Lower lobe of right lung (tissue), 2 donors: ENCODE data around the gene NXPE2. TPM values are rescaled to one million over a fixed set of nuclear protein-coding genes. Genes with fewer than 3 reads are reported as not detected.

Source experiments
- ATAC-seq, 2 donors: fragments of 200-7000 bp; cut with Tn5 transposase; one replicate each; pipeline ENCODE4 v1.9.1; 2020 to 2022; ENCODE audit warnings: mild to moderate bottlenecking in 2 of 2, moderate library complexity in 2 of 2
- DNase-seq: peaks from one replicate; pipeline ENCODE4 v3.0.0-alpha.2; 2020
- H3K27ac ChIP-seq: fragments of 200-600 bp; one replicate; pipeline ENCODE4 v1.8.0; 2022
- H3K27me3 ChIP-seq: fragments of 200-600 bp; one replicate; pipeline ENCODE4 v1.8.0; 2022; ENCODE audit warnings: low read depth
- H3K36me3 ChIP-seq: fragments of 200-600 bp; one replicate; pipeline ENCODE4 v1.8.0; 2022; ENCODE audit warnings: mild to moderate bottlenecking
- H3K4me1 ChIP-seq: fragments of 200-600 bp; one replicate; pipeline ENCODE4 v1.8.0; 2022
- H3K4me3 ChIP-seq: fragments of 200-600 bp; one replicate; pipeline ENCODE4 v1.8.0; 2022; ENCODE audit warnings: mild to moderate bottlenecking
- H3K9me3 ChIP-seq: fragments of 200-600 bp; one replicate; pipeline ENCODE4 v1.8.0; 2022
- CTCF ChIP-seq: fragments of 200-600 bp; IDR thresholded peaks from one replicate; pipeline ENCODE4 v1.8.0; 2022; ENCODE audit warnings: antibody characterized with exemption, mild to moderate bottlenecking
- intact Hi-C: fragments of 100-400 bp; cut with DNase I; formaldehyde crosslinking; loops from one replicate; pipeline ENCODE4 v1.11.0; 2022
- total RNA-seq: library from RNA; stranded (reverse); fragmentation: NEBNext Ultra II Directional; extraction: Animal tissue kit (Norgen Biotek cat#: 25700); gene quantifications from one replicate; pipeline ENCODE4 v1.2.1, GENCODE V29; 2021
- donor health status: DM: no; HTN: yes; CAD: no; lungs with severe emphysema.

Gene NXPE2
- total RNA-seq, 1 donor from 2014 or later: 0.38 TPM

GRCh38 chr11:114745150-114745671, 66.9 kb downstream of the NXPE2 start:
- no peak for DNase-seq
- Histone ChIP-seq H3K36me3 (no peaks in the 10 kb centered on the region), H3K4me3 (no peak overlapping the region), H3K9me3 (peaks cover 4% of the 10 kb centered on the region), H3K27ac (no peak overlapping the region), H3K27me3 (no peaks in the 10 kb centered on the region), H3K4me1 (no peaks in the 10 kb centered on the region)
- ATAC-seq: no peak
- no peak for TF ChIP-seq CTCF
- intact Hi-C loops: no loop called here

- no peaks in the 10 kb centered on the region for H3K4me1 ChIP-seq
- no peak overlapping the region for H3K27ac ChIP-seq
- intact Hi-C loops: no loop called here
- H3K36me3 ChIP-seq: no peaks in the 10 kb centered on the region
- no peak for ATAC-seq
- DNase-seq: no peak
- H3K9me3 ChIP-seq: peaks cover 4% of the 10 kb centered on the region
- TF ChIP-seq CTCF: no peak
- no peaks in the 10 kb centered on the region for H3K27me3 ChIP-seq
- no peak overlapping the region for H3K4me3 ChIP-seq
Observed at GRCh38 chr11:114746013-114746412, 67.7 kb downstream of the NXPE2 start.

Other genes with a start within 250 kb of the NXPE2 start
- gene REXO2, start 239.1 kb upstream of the NXPE2 start, total RNA-seq: 67.5 TPM
- not detected for gene NXPE1, start 118.6 kb upstream of the NXPE2 start, total RNA-seq
- gene NXPE4, start 82.7 kb upstream of the NXPE2 start, total RNA-seq: not detected